ENCODE data around the gene PLCXD1. TPM values are rescaled to one million over a fixed set of nuclear protein-coding genes. Genes with fewer than 3 reads are reported as not detected.
A peak's percentile ranks its signal among the peaks of the same experiment; 100 is the strongest.
"Not testable (repeated sequence)": the region's sequence is repeated elsewhere in the genome, so short reads cannot be mapped to it uniquely, and the experiment has no call there.

Gene PLCXD1
- total and polyA plus RNA-seq, 9 donors, result 2.6 to 19.4 (median 11.8) TPM

DNA sequence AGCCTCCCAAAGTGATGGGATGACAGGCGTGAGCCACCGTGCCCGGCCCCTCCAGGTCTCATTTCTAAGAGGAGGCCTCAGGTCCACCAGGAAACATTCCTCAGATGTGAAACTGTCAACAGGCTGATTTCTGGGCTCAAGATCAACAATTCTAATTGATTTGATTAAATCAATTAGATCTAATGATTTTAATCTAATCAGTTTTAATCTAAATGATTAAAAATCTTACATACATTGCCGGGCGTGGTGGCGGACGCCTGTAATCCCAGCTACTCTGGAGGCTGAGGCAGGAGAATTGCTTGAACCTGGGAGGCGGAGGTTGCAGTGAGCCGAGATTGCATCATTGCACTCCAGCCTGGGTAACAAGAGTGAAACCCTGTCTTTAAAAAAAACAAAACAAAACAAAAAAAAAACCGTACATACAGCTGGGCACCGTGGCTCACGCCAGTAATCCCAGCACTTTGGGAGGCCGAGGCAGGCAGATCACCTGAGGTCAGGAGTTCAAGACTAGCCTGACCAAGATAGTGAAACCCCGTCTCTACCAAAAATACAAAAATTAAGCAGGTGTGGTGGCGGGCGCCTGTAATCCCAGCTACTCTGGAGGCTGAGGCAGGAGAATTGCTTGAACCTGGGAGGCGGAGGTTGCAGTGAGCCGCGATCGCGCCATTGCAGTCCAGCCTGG is 960 bp downstream of the PLCXD1 start:
- H3K4me1 ChIP-seq (ENCODE audit: insufficient read depth); H3K9me3 ChIP-seq; H3K4me3 ChIP-seq; H3K27me3 ChIP-seq; H3K36me3 ChIP-seq; intact Hi-C loops (cut with DNase I): not testable (repeated sequence)
- peak in 1 of 5 donors; percentile 38 for DNase-seq
- 57 to 67% (median 65%) methylated on average over 21 of the region's 21 CpGs for WGBS, 3 donors
- peak overlapping the region in 1 of 2 donors; percentile 66 for H3K27ac ChIP-seq

DNA sequence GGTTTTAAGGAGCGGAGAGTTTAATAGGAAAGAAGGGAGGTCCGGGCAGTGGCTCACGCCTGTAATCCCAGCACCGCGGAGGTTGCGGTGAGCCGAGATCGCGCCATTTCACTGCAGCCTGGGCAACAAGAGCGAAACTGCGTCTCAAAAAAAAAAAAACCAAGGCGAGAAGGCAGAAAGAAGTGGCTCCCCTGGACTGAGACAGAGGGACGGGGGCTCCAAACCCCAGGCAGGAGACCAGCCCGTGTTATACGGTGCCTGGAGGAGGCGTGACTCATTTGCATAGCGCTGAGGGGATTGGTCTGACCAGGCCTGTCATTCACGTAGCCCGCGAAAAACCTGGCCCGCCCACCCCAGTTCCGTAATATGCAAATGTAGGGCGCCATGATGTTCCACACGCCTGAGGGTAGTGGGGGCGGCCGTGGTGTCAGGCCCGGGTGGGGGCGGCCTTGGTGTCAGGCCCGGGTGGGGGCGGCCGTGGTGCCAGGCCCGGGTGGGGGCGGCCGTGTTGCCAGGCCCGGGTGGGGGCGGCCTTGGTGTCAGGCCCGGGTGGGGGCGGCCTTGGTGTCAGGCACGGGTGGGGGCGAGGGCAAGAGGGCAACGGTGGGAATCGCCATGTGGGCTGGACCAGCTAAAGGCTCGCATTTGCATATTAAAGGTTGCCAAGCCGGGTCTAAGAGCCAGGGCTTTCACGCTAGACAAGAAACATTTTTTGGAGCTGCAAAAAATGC is 2.1 kb downstream of the PLCXD1 start:
- WGBS, 3 donors, result 0 to 1% (median 1%) methylated on average over 43 to 45 of the region's 45 CpGs
- Histone ChIP-seq H3K4me3 (peak overlapping the region; percentile 49), H3K27ac (peak overlapping the region in 1 of 2 donors; percentile 67), H3K9me3 (no peaks in the 10 kb centered on the region), H3K27me3 (no peaks in the 10 kb centered on the region), H3K4me1 (ENCODE audit: insufficient read depth) (no peaks in the 10 kb centered on the region), H3K36me3 (no peaks in the 10 kb centered on the region)
- DNase-seq, result peak; percentile 87 to 93 (median 91)
- no peak for TF ChIP-seq EP300 (IDR thresholded peaks at IDR 0.05)
- TF ChIP-seq, protein P1, sequence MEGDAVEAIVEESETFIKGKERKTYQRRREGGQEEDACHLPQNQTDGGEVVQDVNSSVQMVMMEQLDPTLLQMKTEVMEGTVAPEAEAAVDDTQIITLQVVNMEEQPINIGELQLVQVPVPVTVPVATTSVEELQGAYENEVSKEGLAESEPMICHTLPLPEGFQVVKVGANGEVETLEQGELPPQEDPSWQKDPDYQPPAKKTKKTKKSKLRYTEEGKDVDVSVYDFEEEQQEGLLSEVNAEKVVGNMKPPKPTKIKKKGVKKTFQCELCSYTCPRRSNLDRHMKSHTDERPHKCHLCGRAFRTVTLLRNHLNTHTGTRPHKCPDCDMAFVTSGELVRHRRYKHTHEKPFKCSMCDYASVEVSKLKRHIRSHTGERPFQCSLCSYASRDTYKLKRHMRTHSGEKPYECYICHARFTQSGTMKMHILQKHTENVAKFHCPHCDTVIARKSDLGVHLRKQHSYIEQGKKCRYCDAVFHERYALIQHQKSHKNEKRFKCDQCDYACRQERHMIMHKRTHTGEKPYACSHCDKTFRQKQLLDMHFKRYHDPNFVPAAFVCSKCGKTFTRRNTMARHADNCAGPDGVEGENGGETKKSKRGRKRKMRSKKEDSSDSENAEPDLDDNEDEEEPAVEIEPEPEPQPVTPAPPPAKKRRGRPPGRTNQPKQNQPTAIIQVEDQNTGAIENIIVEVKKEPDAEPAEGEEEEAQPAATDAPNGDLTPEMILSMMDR (IDR thresholded peaks at IDR 0.05), result no peak
- TF ChIP-seq POLR2A (IDR thresholded peaks at IDR 0.05), result no peak
- intact Hi-C loops (cut with DNase I), result no loop called here

DNA sequence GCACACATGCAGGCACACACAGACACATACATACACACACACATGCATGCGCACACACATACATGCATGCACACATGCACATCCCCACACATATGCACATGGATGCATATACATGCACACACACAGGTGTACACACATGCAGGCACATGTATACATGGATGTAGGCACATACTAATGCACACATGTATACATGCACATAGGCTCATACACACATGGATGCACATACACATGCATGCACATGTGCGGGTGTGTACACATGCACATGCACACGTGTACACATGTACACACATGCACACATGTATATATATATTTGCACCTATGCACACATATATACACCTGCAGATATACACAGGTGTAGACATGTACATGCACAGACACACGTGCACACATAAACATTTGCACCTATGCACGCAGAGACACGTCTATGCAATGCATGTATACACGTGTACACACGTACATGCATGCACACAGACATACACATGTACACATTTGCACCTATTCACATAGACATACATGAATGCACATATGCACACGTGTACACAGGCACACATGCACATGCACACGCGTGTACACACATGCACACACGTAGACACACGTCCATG is 4.0 kb downstream of the PLCXD1 start:
- no peak overlapping the region for H3K27ac ChIP-seq
- H3K36me3 ChIP-seq, result no peaks in the 10 kb centered on the region
- no peaks in the 10 kb centered on the region for H3K4me1 ChIP-seq (ENCODE audit: insufficient read depth)
- 86 to 90% (median 88%) methylated on average over 13 of the region's 13 CpGs for WGBS, 3 donors
- H3K4me3 ChIP-seq, result no peak overlapping the region
- intact Hi-C loops (cut with DNase I), result no loop called here
- peak in 1 of 5 donors; percentile 17 for DNase-seq
- no peaks in the 10 kb centered on the region for H3K27me3 ChIP-seq
- H3K9me3 ChIP-seq, result no peaks in the 10 kb centered on the region
- TF ChIP-seq POLR2A (IDR thresholded peaks at IDR 0.05), result no peak
- no peak for TF ChIP-seq EP300 (IDR thresholded peaks at IDR 0.05)
- TF ChIP-seq, protein P1 (IDR thresholded peaks at IDR 0.05), result no peak

DNA sequence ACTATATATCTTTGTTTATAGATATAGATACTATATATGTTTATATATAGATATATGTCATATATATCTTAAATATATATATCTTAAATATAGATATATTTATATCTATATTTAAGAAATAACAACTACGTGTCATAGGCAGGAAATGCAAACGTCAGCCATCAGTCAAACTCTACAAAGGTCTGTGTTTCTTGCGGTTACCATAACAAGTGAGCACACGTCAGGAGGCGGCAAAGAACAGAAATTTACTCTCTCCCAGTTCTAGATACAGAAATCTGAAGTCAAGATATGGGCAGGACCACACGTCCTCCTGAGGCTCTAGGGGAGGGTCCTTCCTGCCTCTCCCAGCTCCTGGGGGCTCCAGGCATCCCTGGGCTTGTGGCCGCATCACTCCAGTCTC is 6.5 kb downstream of the PLCXD1 start:
- intact Hi-C loops (cut with DNase I), result no loop called here
- H3K4me1 ChIP-seq (ENCODE audit: insufficient read depth), result no peaks in the 10 kb centered on the region
- DNase-seq, result no peak
- TF ChIP-seq EP300 (IDR thresholded peaks at IDR 0.05), result no peak
- no peak for TF ChIP-seq POLR2A (IDR thresholded peaks at IDR 0.05)
- TF ChIP-seq, protein P1 (IDR thresholded peaks at IDR 0.05), result no peak
- no peak overlapping the region for H3K4me3 ChIP-seq
- H3K27ac ChIP-seq, result no peak overlapping the region
- WGBS, 3 donors, result 91 to 92% (median 92%) methylated on average over 7 of the region's 7 CpGs
- no peaks in the 10 kb centered on the region for H3K9me3 ChIP-seq
- H3K36me3 ChIP-seq, result no peaks in the 10 kb centered on the region
- no peaks in the 10 kb centered on the region for H3K27me3 ChIP-seq

Measured in ovary (tissue), 9 donors.